ENCODE measurements around the gene UAP1L1.

UAP1L1 gene

DNA sequence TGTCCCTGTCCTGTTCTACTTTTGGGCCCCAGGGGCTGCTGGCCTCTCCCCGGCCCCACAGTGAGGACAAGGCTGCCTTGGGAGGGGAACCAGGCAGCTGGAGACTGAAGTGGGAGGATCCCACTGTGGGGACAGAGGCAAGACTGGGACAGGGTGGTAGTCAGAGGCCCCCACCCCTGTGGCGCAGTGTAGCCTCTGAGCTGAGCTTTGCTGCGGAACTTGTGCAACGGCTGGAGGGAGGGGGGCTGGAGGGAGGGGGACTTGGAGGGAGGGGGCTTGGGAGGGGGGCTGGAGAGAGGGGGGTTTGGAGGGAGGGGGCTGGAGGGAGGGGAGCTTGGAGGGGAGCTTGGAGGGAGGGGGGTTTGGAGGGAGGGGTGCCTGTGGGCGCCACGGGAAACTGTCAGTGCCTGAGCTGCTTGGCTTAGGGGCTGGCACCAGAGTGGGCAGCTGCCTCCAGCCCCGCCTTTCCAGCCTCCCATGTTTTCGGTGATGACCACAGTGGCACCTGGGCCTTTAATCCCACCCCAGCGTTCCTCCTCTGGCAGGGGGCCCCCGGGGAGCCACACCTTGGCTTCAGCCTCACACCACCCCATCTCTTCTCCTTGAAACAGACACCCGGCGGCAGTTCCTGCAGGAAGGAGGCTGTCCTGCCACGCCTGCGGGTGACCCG lies 43.1 kb upstream of the UAP1L1 start:
- Histone ChIP-seq H3K9me3 (ENCODE audit: control insufficient read depth, insufficient read depth, low read length) (no peaks in the 10 kb centered on the region), H3K27ac (ENCODE audit: low read length) (no peak overlapping the region), H3K4me1 (ENCODE audit: control insufficient read depth, insufficient read depth, low read length) (peaks cover 2% of the 10 kb centered on the region), H3K27me3 (ENCODE audit: control insufficient read depth, insufficient read depth, low read length) (no peaks in the 10 kb centered on the region; the same call in 1 of the 2 replicates), H3K36me3 (ENCODE audit: control insufficient read depth, insufficient read depth, low read length) (no peaks in the 10 kb centered on the region; the same call in 1 of the 2 replicates), H3K4me3 (ENCODE audit: low read length) (no peak overlapping the region)
- no peak for DNase-seq (ENCODE audit: low read depth, low spot score)
- no CpG with 5 or more reads among the region's 15 CpGs for WGBS (ENCODE audit: insufficient coverage, insufficient read length)

DNA sequence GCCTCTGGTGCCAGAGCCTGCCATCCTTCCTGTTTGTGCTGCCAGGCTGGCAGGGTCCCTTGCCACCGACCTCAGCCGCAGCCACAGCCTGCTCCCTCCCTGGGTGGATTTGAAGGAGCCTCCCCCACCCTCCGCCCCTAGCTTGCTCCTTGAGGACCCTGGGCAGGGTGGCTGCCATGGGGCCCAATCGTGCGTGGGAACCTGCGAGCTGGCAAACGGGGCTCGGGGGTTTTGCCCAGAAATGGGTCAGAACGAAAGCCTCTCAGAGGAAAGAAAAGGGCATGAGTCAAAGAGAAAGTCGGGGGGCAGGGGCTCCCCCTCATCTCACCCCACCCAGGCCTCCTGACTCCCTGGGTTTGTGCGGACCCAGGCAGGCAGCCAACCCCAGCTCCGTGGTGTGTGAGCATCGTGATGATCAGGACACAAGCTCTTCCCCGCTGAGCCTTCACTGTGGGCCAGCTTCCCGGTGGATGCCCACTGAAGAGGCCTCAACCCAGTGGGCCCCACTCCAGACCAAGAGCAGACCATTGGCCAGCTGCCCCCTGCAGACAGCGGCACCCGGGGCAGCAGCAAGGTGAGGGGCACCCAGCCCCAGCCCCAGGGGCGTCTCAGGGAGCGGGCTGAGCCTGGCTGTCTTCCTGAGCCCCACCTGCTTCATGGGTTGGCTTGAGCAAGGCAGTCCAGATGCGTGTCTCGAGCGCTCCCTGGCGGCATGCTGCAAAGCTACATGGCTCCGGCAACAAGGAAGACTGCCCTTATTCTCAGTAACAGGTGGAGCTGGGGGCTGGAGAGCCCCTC lies 42.4 kb upstream of the UAP1L1 start:
- DNase-seq (ENCODE audit: low read depth, low spot score) = peak; percentile 78
- Histone ChIP-seq H3K27me3 (ENCODE audit: control insufficient read depth, insufficient read depth, low read length) (no peaks in the 10 kb centered on the region), H3K36me3 (ENCODE audit: control insufficient read depth, insufficient read depth, low read length) (no peaks in the 10 kb centered on the region; the same call in 1 of the 2 replicates), H3K9me3 (ENCODE audit: control insufficient read depth, insufficient read depth, low read length) (no peaks in the 10 kb centered on the region), H3K4me3 (ENCODE audit: low read length) (no peak overlapping the region), H3K27ac (ENCODE audit: low read length) (no peak overlapping the region), H3K4me1 (ENCODE audit: control insufficient read depth, insufficient read depth, low read length) (peaks cover 1% of the 10 kb centered on the region; the same call in 1 of the 2 replicates)
- WGBS (ENCODE audit: insufficient coverage, insufficient read length) = no CpG with 5 or more reads among the region's 24 CpGs

DNA sequence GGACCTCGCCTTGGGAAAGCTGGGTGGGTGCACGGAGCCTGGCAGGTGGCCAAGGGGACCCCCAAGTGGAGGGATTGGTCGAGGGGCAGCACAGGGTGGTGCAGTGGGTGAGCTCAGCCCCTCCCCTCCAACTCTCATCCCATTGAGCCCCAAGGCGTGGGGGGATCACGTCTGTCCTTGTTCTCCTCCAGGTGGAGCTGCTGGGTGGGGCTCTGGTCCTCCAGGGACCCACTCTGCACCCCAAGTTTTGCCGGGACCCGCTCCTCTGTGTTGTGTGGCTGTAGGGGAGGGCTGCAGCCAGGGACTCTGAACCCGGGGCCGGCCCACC lies 41.8 kb upstream of the UAP1L1 start:
- WGBS (ENCODE audit: insufficient coverage, insufficient read length) = no CpG with 5 or more reads among the region's 9 CpGs
- Histone ChIP-seq H3K36me3 (ENCODE audit: control insufficient read depth, insufficient read depth, low read length) (no peaks in the 10 kb centered on the region; the same call in 1 of the 2 replicates), H3K4me3 (ENCODE audit: low read length) (no peak overlapping the region), H3K4me1 (ENCODE audit: control insufficient read depth, insufficient read depth, low read length) (peaks cover 1% of the 10 kb centered on the region; the same call in 1 of the 2 replicates), H3K9me3 (ENCODE audit: control insufficient read depth, insufficient read depth, low read length) (no peaks in the 10 kb centered on the region), H3K27ac (ENCODE audit: low read length) (no peak overlapping the region), H3K27me3 (ENCODE audit: control insufficient read depth, insufficient read depth, low read length) (no peaks in the 10 kb centered on the region)
- DNase-seq (ENCODE audit: low read depth, low spot score) = no peak

DNA sequence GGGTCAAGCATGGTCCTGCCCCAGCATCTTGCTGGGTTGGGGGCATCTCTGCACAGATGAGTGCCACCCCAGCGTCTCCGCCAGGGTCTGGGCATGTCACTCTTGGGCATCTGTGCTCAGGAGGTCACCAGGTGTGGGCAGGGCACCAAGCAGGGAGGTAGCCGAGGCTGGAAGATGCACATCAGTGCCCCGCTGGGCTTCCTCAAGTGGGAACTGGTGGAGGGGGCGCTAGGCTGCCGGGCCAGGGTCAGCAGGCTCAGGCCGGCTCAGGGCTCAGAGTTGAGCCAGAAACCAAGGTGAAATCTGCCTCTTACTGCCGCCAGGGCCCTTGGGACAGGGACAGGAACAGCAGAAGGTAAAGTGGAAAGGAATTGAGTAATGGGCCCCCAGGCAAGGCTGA lies 41.4 kb upstream of the UAP1L1 start:
- Histone ChIP-seq H3K27me3 (ENCODE audit: control insufficient read depth, insufficient read depth, low read length) (no peaks in the 10 kb centered on the region), H3K4me3 (ENCODE audit: low read length) (no peak overlapping the region), H3K4me1 (ENCODE audit: control insufficient read depth, insufficient read depth, low read length) (peaks cover 1% of the 10 kb centered on the region; the same call in 1 of the 2 replicates), H3K27ac (ENCODE audit: low read length) (no peak overlapping the region), H3K36me3 (ENCODE audit: control insufficient read depth, insufficient read depth, low read length) (no peaks in the 10 kb centered on the region; the same call in 1 of the 2 replicates), H3K9me3 (ENCODE audit: control insufficient read depth, insufficient read depth, low read length) (no peaks in the 10 kb centered on the region)
- no peak for DNase-seq (ENCODE audit: low read depth, low spot score)
- no CpG with 5 or more reads among the region's 8 CpGs for WGBS (ENCODE audit: insufficient coverage, insufficient read length)

DNA sequence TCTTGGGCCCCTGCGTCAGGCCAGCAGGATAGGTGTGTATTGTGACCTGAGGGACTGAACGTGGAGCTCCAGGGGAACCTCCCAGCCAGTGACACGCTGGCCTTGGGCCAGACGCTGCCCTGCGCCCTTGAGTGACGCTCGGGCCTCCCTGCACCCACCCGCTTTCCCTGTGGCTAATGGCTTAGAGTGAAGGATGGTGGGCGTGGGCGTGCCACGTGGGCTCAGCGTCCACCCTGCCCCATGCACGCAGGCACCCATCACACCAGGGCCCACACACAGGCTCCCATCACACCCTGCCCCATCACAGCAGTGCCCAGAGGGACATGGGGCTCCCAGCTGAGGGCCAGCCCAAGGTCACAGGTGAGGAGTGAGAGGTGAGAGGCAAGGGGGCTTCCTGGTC lies 40.3 kb upstream of the UAP1L1 start:
- H3K9me3 ChIP-seq (ENCODE audit: control insufficient read depth, insufficient read depth, low read length) = no peaks in the 10 kb centered on the region
- no peak overlapping the region for H3K27ac ChIP-seq (ENCODE audit: low read length)
- DNase-seq (ENCODE audit: low read depth, low spot score) = no peak
- no peak overlapping the region for H3K4me3 ChIP-seq (ENCODE audit: low read length)
- WGBS (ENCODE audit: insufficient coverage, insufficient read length) = no CpG with 5 or more reads among the region's 13 CpGs
- H3K4me1 ChIP-seq (ENCODE audit: control insufficient read depth, insufficient read depth, low read length) = peaks cover 1% of the 10 kb centered on the region; the same call in 1 of the 2 replicates
- H3K36me3 ChIP-seq (ENCODE audit: control insufficient read depth, insufficient read depth, low read length) = no peaks in the 10 kb centered on the region; the same call in 1 of the 2 replicates
- H3K27me3 ChIP-seq (ENCODE audit: control insufficient read depth, insufficient read depth, low read length) = no peaks in the 10 kb centered on the region

DNA sequence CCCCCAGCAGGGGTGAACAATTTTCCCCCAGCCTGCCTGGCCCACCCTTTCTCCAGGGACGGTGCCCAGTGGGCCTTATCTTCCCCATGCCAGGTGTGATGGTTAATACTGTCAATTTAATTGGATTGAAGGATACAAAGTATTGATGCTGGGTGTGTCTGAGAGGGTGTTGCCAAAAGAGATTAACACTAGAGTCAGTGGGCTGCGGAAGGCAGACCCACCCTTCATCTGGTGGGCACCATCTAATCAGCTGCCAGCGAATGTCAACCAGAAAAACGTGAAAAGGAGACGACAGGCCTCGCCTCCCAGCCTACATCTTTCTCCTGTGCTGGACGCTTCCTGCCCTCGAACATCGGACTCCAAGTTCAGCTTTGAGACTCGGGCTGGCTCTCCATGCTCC lies 39.8 kb upstream of the UAP1L1 start:
- peaks cover 1% of the 10 kb centered on the region; the same call in 1 of the 2 replicates for H3K4me1 ChIP-seq (ENCODE audit: control insufficient read depth, insufficient read depth, low read length)
- no peaks in the 10 kb centered on the region; the same call in 1 of the 2 replicates for H3K36me3 ChIP-seq (ENCODE audit: control insufficient read depth, insufficient read depth, low read length)

DNA sequence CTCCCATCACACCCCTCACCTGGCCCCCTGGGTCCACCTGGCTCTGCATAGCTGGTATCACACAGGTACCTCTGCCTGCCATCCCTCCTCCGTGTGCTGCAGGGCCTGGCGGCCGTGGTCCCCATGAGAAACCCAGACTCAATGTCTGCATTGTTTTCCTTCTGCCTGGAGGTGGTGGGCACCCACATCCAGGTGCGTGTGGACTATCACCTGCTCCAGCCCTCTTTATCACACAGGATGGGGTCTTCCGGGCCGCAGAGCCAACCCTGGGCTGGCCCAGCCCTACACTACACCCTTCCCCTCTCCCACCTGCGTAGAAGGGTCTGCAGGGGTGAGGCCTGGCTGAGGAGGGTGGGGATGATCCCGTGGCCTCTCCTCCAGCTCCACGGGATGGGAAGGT lies 38.4 kb upstream of the UAP1L1 start:
- WGBS (ENCODE audit: insufficient coverage, insufficient read length) = no CpG with 5 or more reads among the region's 9 CpGs
- no peaks in the 10 kb centered on the region for H3K9me3 ChIP-seq (ENCODE audit: control insufficient read depth, insufficient read depth, low read length)
- no peak overlapping the region for H3K27ac ChIP-seq (ENCODE audit: low read length)
- no peaks in the 10 kb centered on the region; the same call in 1 of the 2 replicates for H3K36me3 ChIP-seq (ENCODE audit: control insufficient read depth, insufficient read depth, low read length)
- DNase-seq (ENCODE audit: low read depth, low spot score) = no peak
- H3K27me3 ChIP-seq (ENCODE audit: control insufficient read depth, insufficient read depth, low read length) = no peaks in the 10 kb centered on the region
- no peak overlapping the region for H3K4me3 ChIP-seq (ENCODE audit: low read length)
- peaks cover 1% of the 10 kb centered on the region; the same call in 1 of the 2 replicates for H3K4me1 ChIP-seq (ENCODE audit: control insufficient read depth, insufficient read depth, low read length)

More for the DNA sequence above, 39.8 kb upstream of the UAP1L1 start:
- no peaks in the 10 kb centered on the region for H3K9me3 ChIP-seq (ENCODE audit: control insufficient read depth, insufficient read depth, low read length)
- WGBS (ENCODE audit: insufficient coverage, insufficient read length) = no CpG with 5 or more reads among the region's 10 CpGs
- DNase-seq (ENCODE audit: low read depth, low spot score) = no peak
- H3K27ac ChIP-seq (ENCODE audit: low read length) = no peak overlapping the region
- no peaks in the 10 kb centered on the region for H3K27me3 ChIP-seq (ENCODE audit: control insufficient read depth, insufficient read depth, low read length)
- no peak overlapping the region for H3K4me3 ChIP-seq (ENCODE audit: low read length)

DNA sequence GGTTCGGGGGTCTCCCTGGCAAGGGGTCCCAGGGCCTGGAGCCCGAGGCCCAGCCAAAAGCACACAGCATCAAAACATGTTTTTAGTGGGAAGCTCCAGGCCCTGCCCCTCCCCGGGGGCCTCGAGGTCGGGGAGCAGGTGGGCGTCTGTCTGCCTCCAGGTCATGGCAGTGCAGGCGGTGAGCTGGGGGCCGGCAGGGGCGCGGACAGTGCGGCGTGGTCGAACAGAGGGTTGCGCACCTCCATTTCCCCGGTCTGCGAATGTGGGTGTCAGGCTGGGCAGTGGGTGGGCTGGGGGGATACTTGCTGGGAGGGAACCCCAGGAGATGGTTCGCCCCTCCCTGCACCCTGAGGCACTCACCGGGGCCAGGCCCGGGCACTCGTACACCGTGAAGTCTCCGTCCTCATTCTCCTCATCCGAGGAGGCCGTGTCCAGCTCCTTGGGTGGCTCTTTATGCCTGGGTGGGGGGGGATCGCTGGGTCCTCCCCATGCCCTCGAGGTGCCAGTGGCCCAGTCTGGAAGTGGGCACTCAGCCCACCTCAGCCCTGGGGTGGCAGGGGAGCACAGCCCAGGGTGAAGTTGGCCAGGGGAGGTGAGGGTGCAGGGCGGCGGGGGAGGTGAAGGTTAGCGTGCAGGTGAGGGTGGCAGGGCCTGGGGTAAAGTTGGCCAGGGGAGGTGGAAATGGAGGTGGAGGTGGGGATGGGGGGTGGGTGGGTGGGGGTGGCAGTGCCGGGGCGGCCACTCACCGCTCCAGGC lies 37.5 kb upstream of the UAP1L1 start:
- H3K4me3 ChIP-seq (ENCODE audit: low read length) = no peak overlapping the region
- H3K27ac ChIP-seq (ENCODE audit: low read length) = no peak overlapping the region
- H3K4me1 ChIP-seq (ENCODE audit: control insufficient read depth, insufficient read depth, low read length) = 0 out of 2 replicates have a peak, but pooled peaks cover 1% of the 10 kb centered on the region
- WGBS (ENCODE audit: insufficient coverage, insufficient read length) = no CpG with 5 or more reads among the region's 32 CpGs
- no peaks in the 10 kb centered on the region; the same call in 1 of the 2 replicates for H3K36me3 ChIP-seq (ENCODE audit: control insufficient read depth, insufficient read depth, low read length)
- DNase-seq (ENCODE audit: low read depth, low spot score) = no peak
- peaks cover 1% of the 10 kb centered on the region; the same call in 1 of the 2 replicates for H3K27me3 ChIP-seq (ENCODE audit: control insufficient read depth, insufficient read depth, low read length)
- no peaks in the 10 kb centered on the region for H3K9me3 ChIP-seq (ENCODE audit: control insufficient read depth, insufficient read depth, low read length)

DNA sequence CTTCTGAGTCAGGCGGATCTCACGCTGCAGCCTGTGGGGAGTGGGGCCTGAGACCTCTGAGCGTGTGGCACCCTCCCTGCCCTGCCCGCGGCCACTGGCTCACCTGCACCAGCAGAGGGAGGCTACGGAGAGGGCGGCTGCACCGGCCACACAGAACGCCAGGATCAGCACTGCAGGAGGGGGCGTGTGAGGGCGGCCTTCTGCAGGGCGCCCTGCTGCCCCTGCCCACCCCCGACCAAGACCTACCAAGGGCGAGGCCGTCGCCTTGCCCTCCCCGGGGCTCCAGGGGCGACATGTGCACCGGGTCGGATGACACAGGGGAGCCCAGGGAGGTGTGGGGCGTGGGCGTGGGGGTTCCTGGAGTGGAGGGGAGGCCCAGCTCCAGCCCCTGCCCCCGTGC lies 36.7 kb upstream of the UAP1L1 start:
- DNase-seq (ENCODE audit: low read depth, low spot score) = no peak
- H3K9me3 ChIP-seq (ENCODE audit: control insufficient read depth, insufficient read depth, low read length) = no peaks in the 10 kb centered on the region
- WGBS (ENCODE audit: insufficient coverage, insufficient read length) = no CpG with 5 or more reads among the region's 23 CpGs
- 0 out of 2 replicates have a peak, but pooled peaks cover 2% of the 10 kb centered on the region for H3K4me1 ChIP-seq (ENCODE audit: control insufficient read depth, insufficient read depth, low read length)
- H3K4me3 ChIP-seq (ENCODE audit: low read length) = no peak overlapping the region
- H3K27me3 ChIP-seq (ENCODE audit: control insufficient read depth, insufficient read depth, low read length) = peaks cover 5% of the 10 kb centered on the region; the same call in 1 of the 2 replicates
- H3K36me3 ChIP-seq (ENCODE audit: control insufficient read depth, insufficient read depth, low read length) = no peaks in the 10 kb centered on the region; the same call in 1 of the 2 replicates
- H3K27ac ChIP-seq (ENCODE audit: low read length) = no peak overlapping the region

DNA sequence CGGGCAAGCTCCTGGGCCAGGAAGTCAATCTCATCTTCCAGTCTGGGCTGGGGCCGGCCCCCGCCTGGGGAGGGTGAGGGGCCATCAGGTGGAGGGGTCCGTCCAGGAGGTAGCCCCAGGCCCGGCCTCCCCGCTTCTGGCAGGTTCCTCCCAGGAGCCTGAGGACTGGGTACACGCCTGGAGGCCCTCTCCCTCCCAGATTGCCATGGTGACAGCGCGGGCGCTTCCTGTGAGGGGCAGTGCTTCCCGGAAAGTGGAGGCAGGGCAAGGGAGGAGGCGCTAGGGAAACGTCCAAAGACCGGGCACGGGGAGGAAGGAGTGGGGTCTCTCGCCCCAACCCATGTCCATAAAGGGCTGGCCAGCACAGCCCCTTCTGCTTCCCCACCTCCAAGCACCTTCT lies 36.2 kb upstream of the UAP1L1 start:
- 0 out of 2 replicates have a peak, but pooled peaks cover 2% of the 10 kb centered on the region for H3K4me1 ChIP-seq (ENCODE audit: control insufficient read depth, insufficient read depth, low read length)
- no peaks in the 10 kb centered on the region; the same call in 1 of the 2 replicates for H3K36me3 ChIP-seq (ENCODE audit: control insufficient read depth, insufficient read depth, low read length)
- peaks cover 5% of the 10 kb centered on the region; the same call in 1 of the 2 replicates for H3K27me3 ChIP-seq (ENCODE audit: control insufficient read depth, insufficient read depth, low read length)
- no peak overlapping the region for H3K4me3 ChIP-seq (ENCODE audit: low read length)
- no peaks in the 10 kb centered on the region for H3K9me3 ChIP-seq (ENCODE audit: control insufficient read depth, insufficient read depth, low read length)
- no peak overlapping the region for H3K27ac ChIP-seq (ENCODE audit: low read length)
- no peak for DNase-seq (ENCODE audit: low read depth, low spot score)
- WGBS (ENCODE audit: insufficient coverage, insufficient read length) = no CpG with 5 or more reads among the region's 16 CpGs

All from iPS DF 6.9 (cell line).